NCI-H2171 (cell line): ENCODE data around the gene CDK8.
"Not testable (repeated sequence)": the region's sequence is repeated elsewhere in the genome, so short reads cannot be mapped to it uniquely, and the experiment has no call there.

Source experiments
- DNase-seq: peaks from one replicate; lab custom pipeline; 2025; lab: John Stamatoyannopoulos, UW

CDK8 gene

GRCh38 chr13:26253787-26254582 lies at the start of gene CDK8:
Gene CDK8 (plus strand): TSS chr13:26254129. CDS start chr13:26254642, 513 bp downstream.
- peak; percentile 78 for DNase-seq

DNA sequence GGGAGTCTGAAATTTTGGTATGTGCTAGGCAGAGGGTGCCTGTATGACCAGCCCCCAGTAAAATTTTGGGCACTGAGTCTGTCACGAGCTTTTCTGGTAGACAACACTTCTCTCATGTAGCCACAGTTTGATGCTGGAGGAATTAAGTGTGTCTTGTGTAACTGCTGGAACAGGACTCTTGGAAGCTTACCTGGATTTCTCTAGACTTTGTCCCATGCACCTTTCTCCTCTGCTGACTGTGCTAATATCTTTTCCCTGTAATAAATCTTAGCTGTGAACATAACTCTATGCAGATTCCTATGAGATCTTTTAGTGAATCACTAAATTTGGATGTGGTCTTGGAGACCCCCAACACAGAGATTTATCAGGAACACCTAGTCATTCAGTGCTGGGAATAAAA lies 45.6 kb upstream of the CDK8 start:
- DNase-seq: no peak

GRCh38 chr13:26213345-26213744 lies 40.6 kb upstream of the CDK8 start:
- DNase-seq: no peak

GRCh38 chr13:26213982-26214381 lies 39.9 kb upstream of the CDK8 start:
- no peak for DNase-seq

GRCh38 chr13:26216042-26216441 lies 37.9 kb upstream of the CDK8 start:
- DNase-seq: no peak

- DNase-seq: no peak
Observed at GRCh38 chr13:26219726-26220125, 34.2 kb upstream of the CDK8 start.

DNA sequence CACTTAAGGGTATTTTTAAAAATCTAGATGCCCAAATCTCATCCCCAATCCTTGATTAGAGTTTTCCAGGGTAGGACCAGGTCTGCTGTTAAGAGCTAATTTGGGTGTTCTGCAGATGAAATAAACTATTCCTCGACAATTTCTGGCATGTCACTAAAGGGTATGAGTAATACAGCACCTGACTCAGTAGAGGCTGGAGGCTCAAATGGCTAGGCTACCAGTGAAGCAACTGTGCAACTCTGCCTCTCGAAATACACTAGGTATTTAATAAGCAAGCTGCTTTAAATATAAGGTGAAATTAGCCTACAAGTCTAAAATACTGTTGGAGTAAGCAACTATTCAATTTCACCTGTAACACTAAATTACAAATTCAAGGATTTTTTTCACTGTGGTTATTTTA lies 33.4 kb upstream of the CDK8 start:
- no peak for DNase-seq

DNA sequence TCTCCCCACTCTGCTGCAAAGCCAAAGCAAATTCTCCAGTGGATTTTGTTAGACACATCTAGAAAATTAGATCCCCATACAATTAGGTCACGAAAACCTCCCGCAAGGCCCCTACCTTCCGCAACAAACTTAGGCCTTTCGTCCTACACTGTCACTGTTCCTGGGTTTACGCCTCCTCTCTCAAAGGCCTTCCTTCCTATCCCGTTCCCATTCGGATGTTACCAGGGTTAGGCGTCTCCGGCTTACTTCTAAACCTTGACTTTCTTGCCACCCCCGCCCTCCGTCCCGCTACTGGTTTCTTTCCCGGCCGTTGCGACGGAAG lies 32.6 kb upstream of the CDK8 start:
- no peak for DNase-seq

DNA sequence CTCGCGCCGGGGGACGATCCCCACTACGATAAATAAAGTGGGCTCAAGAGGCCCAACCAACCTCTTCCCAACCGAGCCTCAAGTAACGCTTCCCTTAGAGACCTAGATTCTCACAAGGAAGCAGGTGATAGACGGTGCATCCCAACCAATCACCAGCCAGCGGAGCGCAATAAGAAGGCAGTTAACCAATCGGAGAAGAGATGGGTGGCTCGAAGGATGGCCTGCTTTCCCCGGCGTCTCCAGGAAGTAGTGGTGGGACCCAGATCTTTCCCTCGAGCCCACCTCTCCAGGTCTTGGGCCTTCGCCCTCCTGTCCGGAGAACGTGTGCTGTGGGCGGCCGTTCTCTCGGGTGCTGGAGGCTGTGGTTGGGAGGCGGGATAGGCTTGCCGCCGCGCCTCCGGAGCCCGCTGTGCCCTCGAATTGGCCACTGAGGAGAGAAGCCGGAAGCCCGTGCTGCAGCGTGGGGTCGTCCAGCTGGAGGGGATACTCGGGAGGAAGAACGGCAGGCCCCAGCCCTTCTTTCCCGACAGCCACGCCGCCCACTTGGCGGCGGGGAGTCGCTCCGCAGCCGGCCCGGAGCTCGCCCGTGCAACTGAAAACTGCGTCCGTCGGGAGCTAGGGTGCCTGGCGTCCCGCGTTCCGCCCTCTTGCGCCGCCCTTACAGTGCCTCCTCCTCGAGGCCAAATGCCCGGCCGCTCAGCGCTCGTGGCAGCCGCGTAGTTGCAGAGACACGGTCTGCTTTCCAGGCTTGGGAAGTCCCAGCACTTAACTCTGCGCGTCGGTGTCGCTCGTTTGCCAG lies 32.0 kb upstream of the CDK8 start, which contains the start of gene RNF6:
Gene RNF6, minus strand, starts transcription at position 594 of the 799 bp plus-strand sequence. CDS start 2,665 bp downstream, outside the sequence.
- DNase-seq: peak; percentile 79

GRCh38 chr13:26222520-26223046 lies 31.3 kb upstream of the CDK8 start:
- no peak for DNase-seq

DNA sequence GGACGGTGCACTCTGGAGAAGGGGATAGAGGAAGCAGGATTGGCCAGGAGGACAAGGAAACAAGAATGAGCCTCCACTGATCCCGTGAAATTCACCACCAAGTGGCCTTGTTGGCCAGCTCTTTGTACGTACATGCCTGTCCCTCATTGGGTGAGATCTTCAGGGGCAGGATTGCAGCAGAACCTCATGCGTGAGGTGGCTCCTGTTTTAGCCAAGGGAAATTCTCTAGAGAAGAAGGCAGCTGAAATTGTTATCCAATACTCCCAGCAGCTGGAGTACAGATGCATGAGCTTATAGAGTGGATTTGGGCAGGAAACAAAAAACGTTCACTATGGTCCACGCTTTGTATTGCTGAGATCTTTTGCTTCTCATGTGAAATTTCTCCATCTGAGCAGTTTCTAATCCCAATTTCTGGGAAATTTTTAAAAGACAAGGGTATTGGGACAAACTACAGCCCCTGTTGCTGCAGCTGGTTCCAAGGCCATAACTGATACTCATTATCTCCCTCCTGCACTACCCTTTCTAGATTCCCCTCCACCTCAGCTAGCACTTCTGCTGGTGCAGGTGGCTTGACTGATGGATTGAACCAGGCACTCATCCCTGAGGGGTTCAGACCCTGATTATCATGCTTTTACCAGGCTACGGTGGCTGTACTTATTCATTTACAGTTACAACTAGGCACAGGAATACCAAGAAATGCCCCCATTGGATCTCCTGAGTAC lies 27.9 kb upstream of the CDK8 start:
- no peak for DNase-seq

- no peak for DNase-seq
Observed at GRCh38 chr13:26227166-26227971, 26.6 kb upstream of the CDK8 start.

- DNase-seq: peak; percentile 15
Observed at GRCh38 chr13:26228096-26228495, 25.8 kb upstream of the CDK8 start.

DNA sequence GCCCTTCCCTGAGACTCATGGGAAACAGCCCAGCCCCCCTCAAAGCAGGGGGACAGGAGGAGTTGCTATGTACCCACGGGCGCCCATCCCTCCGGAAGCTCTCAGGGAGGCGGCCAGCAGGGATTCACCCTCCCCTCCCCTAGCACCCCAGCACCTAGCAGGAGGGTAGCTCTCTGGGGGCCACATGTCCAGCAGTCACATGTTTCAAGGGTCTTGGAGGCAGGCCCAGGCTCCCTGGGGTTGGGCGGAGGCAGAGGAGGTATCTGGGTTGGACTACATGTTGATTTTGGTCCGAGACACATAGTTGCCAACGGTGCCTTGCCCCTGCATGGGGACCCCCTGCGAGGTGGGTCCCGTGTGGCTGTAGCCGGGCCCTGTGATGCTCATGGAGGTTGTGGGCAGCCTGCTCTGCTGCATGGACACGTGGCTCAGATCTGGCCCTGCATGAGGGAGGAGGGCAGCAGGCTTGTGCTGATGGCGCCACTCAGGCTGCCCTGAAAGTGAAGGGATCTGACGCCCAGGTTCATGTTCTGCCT lies 24.8 kb upstream of the CDK8 start:
- DNase-seq: no peak

DNA sequence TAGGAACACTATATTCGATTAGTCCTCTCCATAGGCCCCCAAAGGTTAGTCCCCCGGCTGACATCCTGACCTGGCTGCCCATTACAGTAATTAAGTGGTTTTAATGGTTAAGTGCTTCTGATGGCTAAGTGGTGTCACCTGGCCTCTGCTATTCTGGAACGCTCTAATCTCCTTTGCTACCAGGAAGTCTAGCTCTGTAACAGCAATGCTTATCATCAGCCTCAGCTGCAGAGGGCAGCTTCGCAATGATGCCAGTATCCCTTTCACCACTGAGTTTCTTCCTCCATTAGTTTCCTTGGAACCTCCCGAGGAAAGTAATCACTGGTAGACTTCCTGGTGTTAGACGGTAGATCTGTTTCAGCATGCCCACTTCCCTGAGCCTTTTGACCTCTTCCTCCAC lies 23.2 kb upstream of the CDK8 start:
- no peak for DNase-seq

GRCh38 chr13:26236296-26236695 lies 17.6 kb upstream of the CDK8 start:
- DNase-seq: no peak

DNA sequence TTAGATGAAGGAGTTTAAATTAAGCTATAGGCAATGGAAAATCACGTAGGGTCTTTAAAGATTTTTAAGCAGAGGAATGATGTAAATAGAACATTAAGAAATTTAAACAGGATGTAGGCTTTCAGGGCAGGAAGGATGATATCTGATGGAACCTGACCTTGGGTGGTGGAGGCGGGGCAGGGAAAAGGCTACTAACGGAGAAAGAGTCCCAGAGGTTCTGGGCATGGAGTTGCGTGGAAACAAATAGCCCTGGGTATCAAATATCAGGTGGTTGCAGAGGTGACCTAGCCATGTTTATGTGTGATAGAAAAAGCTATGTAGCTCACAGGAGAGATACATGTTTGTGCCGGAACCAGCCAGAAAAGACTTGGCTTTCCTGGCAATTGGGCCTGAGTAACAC lies 7.8 kb upstream of the CDK8 start:
- DNase-seq: no peak

DNA sequence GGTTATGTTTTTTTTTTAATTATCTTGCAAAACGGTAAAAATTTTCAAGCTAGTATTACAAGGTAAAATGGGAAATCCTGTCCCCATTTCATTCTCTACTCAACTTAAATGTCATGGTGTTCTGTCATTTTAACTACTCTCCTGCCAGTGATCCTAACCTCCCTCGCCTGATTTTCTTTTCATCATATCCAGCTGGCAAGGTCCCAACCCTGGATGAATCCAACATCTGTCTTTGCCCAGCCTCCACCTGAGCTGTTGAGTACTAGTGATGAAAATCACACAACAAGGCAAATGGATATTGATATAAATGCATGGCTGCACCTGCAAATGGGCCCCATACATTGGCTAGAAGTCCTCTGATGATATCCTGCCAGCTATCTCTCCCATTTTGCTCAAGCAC lies 6.9 kb upstream of the CDK8 start:
- peak; percentile 27 for DNase-seq

GRCh38 chr13:26247608-26248007 lies 6.3 kb upstream of the CDK8 start:
- no peak for DNase-seq

- no peak for DNase-seq
Observed at GRCh38 chr13:26249551-26249950, 4.4 kb upstream of the CDK8 start.

GRCh38 chr13:26252006-26252405 lies 1.9 kb upstream of the CDK8 start:
- not testable (repeated sequence) for DNase-seq
